IMR-90 (cell line): Measurements from ENCODE around the gene PTH1R. TPM values are rescaled to one million over a fixed set of nuclear protein-coding genes. Genes with fewer than 3 reads are reported as not detected.

Experiments
- ATAC-seq: fragments of 200-7000 bp; cut with Tn5 transposase; 2 replicates; pipeline ENCODE4 v1.9.1; 2020; ENCODE audit warnings: low read depth, mild to moderate bottlenecking, moderate library complexity
- BruUV-seq: library from RNA; stranded (reverse); fragments of 400-500 nt; replicated peaks from 2 replicates; lab custom pipeline; 2021; lab: Mats Ljungman, UMichigan
- CTCF ChIA-PET: fragments of 300-600 bp; formaldehyde crosslinking; extraction: SDS; loops from one replicate; lab custom pipeline; 2021; ENCODE audit warnings: antibody characterized with exemption; lab: Yijun Ruan, JAX
- POLR2A ChIA-PET: fragments of 300-600 bp; sonication (Branson Sonifier 250); formaldehyde crosslinking; loops from one replicate; lab custom pipeline; 2022; ENCODE audit warnings: antibody characterized with exemption; ENCODE audit not compliant: unreplicated experiment; lab: Charles Lee
- DNase-seq: peaks from one replicate; pipeline ENCODE4 v3.0.0; 2013
- H2AFZ ChIP-seq: replicated peaks from 2 replicates; pipeline ENCODE3; 2013; ENCODE audit warnings: low read length, mild to moderate bottlenecking; ENCODE audit not compliant: poor library complexity
- H2AK5ac ChIP-seq: 2 replicates; pipeline ENCODE4 v1.6.1; 2013; ENCODE audit warnings: low read depth, low read length, inconsistent platforms
- H2AK9ac ChIP-seq: replicated peaks from 2 replicates; pipeline ENCODE3; 2013; ENCODE audit warnings: mild to moderate bottlenecking, low read depth, low read length, moderate library complexity; ENCODE audit not compliant: poor library complexity
- H2BK120ac ChIP-seq: 2 replicates; pipeline ENCODE4 v1.6.1; 2013; ENCODE audit warnings: low read depth, low read length, inconsistent platforms
- H2BK15ac ChIP-seq: 3 replicates; pipeline ENCODE4 v1.6.1; 2013; ENCODE audit warnings: low read depth, low read length, inconsistent platforms
- H2BK20ac ChIP-seq: 2 replicates; pipeline ENCODE4 v1.6.1; 2013; ENCODE audit warnings: low read depth, mild to moderate bottlenecking, inconsistent platforms, low read length, moderate library complexity
- H2BK5ac ChIP-seq: 2 replicates; pipeline ENCODE4 v1.6.1; 2013; ENCODE audit warnings: mild to moderate bottlenecking, low read depth, low read length, inconsistent platforms; ENCODE audit not compliant: poor library complexity, severe bottlenecking
- H3K14ac ChIP-seq: replicated peaks from 2 replicates; pipeline ENCODE4 v1.6.1; 2013; ENCODE audit warnings: low read depth, low read length, inconsistent platforms
- H3K18ac ChIP-seq: 2 replicates; pipeline ENCODE4 v1.6.1; 2013; ENCODE audit warnings: low read depth, low read length, control low read depth
- H3K23ac ChIP-seq: 2 replicates; pipeline ENCODE4 v1.6.1; 2013; ENCODE audit warnings: low read depth, low read length, inconsistent platforms
- H3K27ac ChIP-seq: 2 replicates; pipeline ENCODE4 v1.5.1; 2013; ENCODE audit warnings: mild to moderate bottlenecking, control low read depth, low read length; ENCODE audit not compliant: insufficient read depth
- H3K27me3 ChIP-seq: 2 replicates; pipeline ENCODE4 v1.6.1; 2013; ENCODE audit warnings: low read length; ENCODE audit not compliant: control insufficient read depth, insufficient read depth
- H3K36me3 ChIP-seq: 2 replicates; pipeline ENCODE4 v1.6.1; 2013; ENCODE audit warnings: low read length, mixed read lengths; ENCODE audit not compliant: control insufficient read depth, insufficient read depth
- H3K4ac ChIP-seq: 2 replicates; pipeline ENCODE4 v1.6.1; 2013; ENCODE audit warnings: low read depth, low read length, inconsistent platforms
- H3K4me1 ChIP-seq: 2 replicates; pipeline ENCODE4 v1.6.1; 2013; ENCODE audit warnings: low read length, mixed read lengths; ENCODE audit not compliant: control insufficient read depth, insufficient read depth
- H3K4me2 ChIP-seq: 2 replicates; pipeline ENCODE4 v1.6.1; 2013; ENCODE audit warnings: low read depth, mild to moderate bottlenecking, control low read depth, low read length, moderate library complexity
- H3K4me3 ChIP-seq: 2 replicates; pipeline ENCODE4 v1.5.1; 2013; ENCODE audit warnings: low read depth, mild to moderate bottlenecking, control low read depth, low read length, moderate library complexity; ENCODE audit not compliant: insufficient read depth
- H3K56ac ChIP-seq: 2 replicates; pipeline ENCODE4 v1.6.1; 2013; ENCODE audit warnings: low read length, inconsistent platforms; ENCODE audit not compliant: insufficient read depth; ENCODE audit errors: extremely low read depth
- H3K79me1 ChIP-seq, 2 experiments: 2 replicates each; pipeline ENCODE4 v1.6.1; 2013; ENCODE audit warnings: low read length in 2 of 2, inconsistent platforms in 1 of 2, low read depth in 1 of 2
- H3K9ac ChIP-seq: 2 replicates; pipeline ENCODE4 v1.6.1; 2013; ENCODE audit warnings: low read depth, low read length, control low read depth
- H3K9me1 ChIP-seq: 2 replicates; pipeline ENCODE4 v1.6.1; 2013; ENCODE audit warnings: low read length, inconsistent platforms; ENCODE audit not compliant: insufficient read depth
- H3K9me3 ChIP-seq: 2 replicates; pipeline ENCODE4 v1.6.1; 2013; ENCODE audit warnings: low read length; ENCODE audit not compliant: control insufficient read depth, insufficient read depth
- H4K20me1 ChIP-seq: 2 replicates; pipeline ENCODE4 v1.6.1; 2013; ENCODE audit warnings: low read length, inconsistent platforms; ENCODE audit not compliant: insufficient read depth
- H4K5ac ChIP-seq: 2 replicates; pipeline ENCODE4 v1.6.1; 2013; ENCODE audit warnings: mild to moderate bottlenecking, low read depth, low read length, control low read depth
- H4K8ac ChIP-seq, 2 experiments: 2 replicates each; pipeline ENCODE4 v1.6.1; 2013; ENCODE audit warnings: low read depth in 2 of 2, low read length in 2 of 2, control low read depth in 1 of 2, inconsistent platforms in 1 of 2
- H4K91ac ChIP-seq: 2 replicates; pipeline ENCODE4 v1.6.1; 2013; ENCODE audit warnings: low read depth, low read length, inconsistent platforms; ENCODE audit not compliant: insufficient read depth
- CEBPB ChIP-seq: IDR thresholded peaks from 2 replicates; pipeline ENCODE4 v1.6.1; 2012; ENCODE audit warnings: low read depth, low read length, improper control_type of control experiment
- WGBS, 2 experiments: methylation state at CpG; one replicate each; pipeline versions ENCODE4 v1.1.5 to v1.1.7; 2013; ENCODE audit warnings: missing lambda C conversion rate in 2 of 2; ENCODE audit not compliant: insufficient read length in 1 of 2; ENCODE audit errors: extremely low coverage in 2 of 2; 5-methylcytosine and 5-hydroxymethylcytosine counted together
- dilution Hi-C: fragments of 300-500 bp; cut with HindIII; formaldehyde crosslinking; loops from one replicate; pipeline ENCODE4 v1.14.3; 2018; ENCODE audit warnings: low sequenced_read_pairs; ENCODE audit not compliant: unreplicated experiment
- in situ Hi-C: fragments of 300-500 bp; cut with MboI; formaldehyde crosslinking; loops from 3 replicates; pipeline ENCODE4 v1.14.3; 2019; ENCODE audit warnings: low sequenced_read_pairs, inconsistent platforms, mixed read lengths
- intact Hi-C: fragments of 100-400 bp; cut with micrococcal nuclease; formaldehyde crosslinking; loops from 2 replicates; pipeline ENCODE4 v1.10.0; 2022
- polyA plus RNA-seq, 3 experiments: library from polyadenylated mRNA; depleted of rRNA; stranded (reverse); fragments of >200 nt; gene quantifications; 2 replicates each; pipeline ENCODE4 v1.2.3, GENCODE V29; 2012; ENCODE audit warnings: low replicate concordance in 1 of 3
- total RNA-seq: library from RNA; depleted of rRNA; stranded (reverse); fragments of >200 nt; gene quantifications from 2 replicates; pipeline ENCODE4 v1.2.3, GENCODE V29; 2012
- TF ChIP-seq, protein P1 (sequence below): fragments of 150-350 bp; IDR thresholded peaks from 2 replicates; pipeline ENCODE4 v1.6.1; 2016; ENCODE audit warnings: low read depth, mild to moderate bottlenecking, low read length, moderate library complexity, borderline replicate concordance

The PTH1R gene
- total and polyA plus RNA-seq, 2 of the 4 experiments (the other 2 are of a cell fraction), result 0.15 to 0.18 TPM

DNA sequence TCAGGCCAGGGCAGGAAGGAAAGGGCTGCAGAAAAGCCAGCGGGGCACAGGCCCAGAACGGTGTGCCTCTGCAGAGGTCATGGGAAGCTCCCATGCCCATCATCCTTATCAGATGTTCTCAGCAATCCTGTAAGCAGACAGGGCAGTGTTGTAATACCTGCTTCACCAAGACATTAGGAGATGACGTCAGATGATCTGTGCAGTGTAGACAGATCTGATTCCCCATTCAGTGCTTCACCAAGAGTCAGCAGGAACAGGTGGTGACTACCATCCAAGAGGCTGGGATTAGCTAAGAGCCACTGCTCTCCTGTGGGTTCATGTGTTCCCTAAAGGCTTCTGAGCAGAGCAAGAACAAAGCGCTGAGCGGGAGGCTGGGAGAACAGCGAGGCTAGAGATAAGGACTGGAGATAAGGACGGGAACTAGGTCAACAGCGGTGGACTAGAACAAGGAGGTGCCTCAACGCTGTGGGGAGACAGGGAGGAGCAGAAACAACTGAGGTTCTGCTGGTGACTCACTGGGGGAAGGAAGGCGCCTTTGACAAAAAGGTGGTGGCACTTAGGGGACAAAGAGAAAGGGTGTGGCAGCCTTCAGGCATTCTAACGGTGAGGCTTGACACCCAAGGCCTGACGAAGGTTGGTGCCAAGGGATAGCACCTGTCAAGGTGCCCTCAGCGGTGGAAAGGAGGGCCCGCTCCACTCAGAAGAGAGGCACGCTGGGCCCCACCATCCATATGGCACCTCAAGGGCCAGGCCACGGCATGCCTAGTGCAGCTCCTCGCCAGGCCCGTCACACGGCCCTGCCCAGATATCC is 70.7 kb downstream of the PTH1R start:
- Histone ChIP-seq H3K4me1 (peaks cover 13% of the 10 kb centered on the region), H2BK5ac (no peak overlapping the region), H3K18ac (no peak overlapping the region), H3K14ac (no peak overlapping the region), H2BK15ac (no peak overlapping the region), H2BK20ac (no peak overlapping the region), H3K79me1 (peaks cover 66 to 93% of the 10 kb centered on the region in 2 experiments), H3K9ac (no peak overlapping the region), H3K9me1 (peaks cover 43% of the 10 kb centered on the region), H3K4me3 (no peak overlapping the region), H3K56ac (no peak overlapping the region), H3K4ac (no peak overlapping the region), H3K9me3 (no peaks in the 10 kb centered on the region), H2AFZ (no peak overlapping the region), H4K5ac (no peak overlapping the region), H2AK9ac (no peak overlapping the region), H3K27me3 (no peaks in the 10 kb centered on the region), H3K4me2 (no peak overlapping the region), H4K20me1 (peaks cover 93% of the 10 kb centered on the region), H4K91ac (no peak overlapping the region), H3K36me3 (peaks cover 14% of the 10 kb centered on the region; the same call in 1 of the 2 replicates), H2BK120ac (no peak overlapping the region), H3K23ac (no peak overlapping the region), H2AK5ac (no peak overlapping the region), H4K8ac (no peak overlapping the region), H3K27ac (no peak overlapping the region)
- POLR2A ChIA-PET, result no interaction called here
- TF ChIP-seq CEBPB, result peak; percentile 56
- TF ChIP-seq, protein P1, sequence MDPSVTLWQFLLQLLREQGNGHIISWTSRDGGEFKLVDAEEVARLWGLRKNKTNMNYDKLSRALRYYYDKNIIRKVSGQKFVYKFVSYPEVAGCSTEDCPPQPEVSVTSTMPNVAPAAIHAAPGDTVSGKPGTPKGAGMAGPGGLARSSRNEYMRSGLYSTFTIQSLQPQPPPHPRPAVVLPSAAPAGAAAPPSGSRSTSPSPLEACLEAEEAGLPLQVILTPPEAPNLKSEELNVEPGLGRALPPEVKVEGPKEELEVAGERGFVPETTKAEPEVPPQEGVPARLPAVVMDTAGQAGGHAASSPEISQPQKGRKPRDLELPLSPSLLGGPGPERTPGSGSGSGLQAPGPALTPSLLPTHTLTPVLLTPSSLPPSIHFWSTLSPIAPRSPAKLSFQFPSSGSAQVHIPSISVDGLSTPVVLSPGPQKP, result no peak
- DNase-seq, result peak; percentile 52
- peak; percentile 9; the same call in 1 of the 2 replicates for ATAC-seq
- intact Hi-C loops, result no loop called here
- CTCF ChIA-PET, result interaction anchor here (1.5 kb wide), 1 partner anchor 12 kb away, joined by 4 read pairs; no protein-coding TSS in a partner anchor
- 56% methylated on average over 7 of the region's 19 CpGs; no CpG with 5 or more reads in 1 of the 2 experiments for WGBS, 2 experiments
- in situ Hi-C loops, result no loop called here
- BruUV-seq, result no TSS peak
- dilution Hi-C loops, result no loop called here
